Measurements from ENCODE around the gene TGFB2.

Gene TGFB2

DNA sequence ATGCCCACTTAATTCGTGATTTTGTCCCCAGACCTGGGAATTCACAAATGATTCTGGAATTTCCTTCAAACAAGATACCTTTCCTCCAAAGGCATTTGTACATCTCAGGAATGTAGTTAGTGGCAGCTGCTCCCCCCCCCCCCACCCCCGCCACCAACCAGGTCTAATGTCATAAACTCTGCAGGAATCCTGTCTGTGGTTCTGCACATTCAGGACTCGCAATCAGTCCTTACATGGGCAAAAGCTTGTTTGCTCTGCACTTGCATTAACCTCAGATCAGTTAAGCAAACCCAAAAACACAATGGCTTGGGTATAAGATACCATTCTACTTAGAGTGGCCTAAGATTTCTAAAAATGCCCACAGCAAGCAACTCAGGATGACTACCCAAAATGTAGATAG lies 143.8 kb downstream of the TGFB2 start:
- no peak overlapping the region for H3K27ac ChIP-seq (ENCODE audit: low read depth, low read length)
- no peak overlapping the region for H3K4me3 ChIP-seq (ENCODE audit: low read depth, low read length)
- peaks cover 16% of the 10 kb centered on the region for H3K4me1 ChIP-seq (ENCODE audit: control insufficient read depth, insufficient read depth, low read length, unreplicated experiment)
- H3K79me2 ChIP-seq (ENCODE audit: control insufficient read depth, insufficient read depth, low read length, unreplicated experiment), result no peaks in the 10 kb centered on the region
- H3K36me3 ChIP-seq (ENCODE audit: insufficient read depth, low read length), result no peaks in the 10 kb centered on the region
- no peak overlapping the region for H2AFZ ChIP-seq (ENCODE audit: low read length, unreplicated experiment)
- no peaks in the 10 kb centered on the region for H3K27me3 ChIP-seq (ENCODE audit: insufficient read depth, low read length)

GRCh38 chr1:218490406-218490922 lies 145.3 kb downstream of the TGFB2 start:
- H3K4me1 ChIP-seq (ENCODE audit: control insufficient read depth, insufficient read depth, low read length, unreplicated experiment), result peaks cover 16% of the 10 kb centered on the region
- no peaks in the 10 kb centered on the region for H3K36me3 ChIP-seq (ENCODE audit: insufficient read depth, low read length)
- no peaks in the 10 kb centered on the region for H3K27me3 ChIP-seq (ENCODE audit: insufficient read depth, low read length)
- no peaks in the 10 kb centered on the region for H3K79me2 ChIP-seq (ENCODE audit: control insufficient read depth, insufficient read depth, low read length, unreplicated experiment)
- no peak overlapping the region for H2AFZ ChIP-seq (ENCODE audit: low read length, unreplicated experiment)
- no peak overlapping the region for H3K4me3 ChIP-seq (ENCODE audit: low read depth, low read length)
- H3K27ac ChIP-seq (ENCODE audit: low read depth, low read length), result no peak overlapping the region

GRCh38 chr1:218492874-218493273 lies 147.7 kb downstream of the TGFB2 start:
- no peak overlapping the region for H2AFZ ChIP-seq (ENCODE audit: low read length, unreplicated experiment)
- H3K4me1 ChIP-seq (ENCODE audit: control insufficient read depth, insufficient read depth, low read length, unreplicated experiment), result peaks cover 26% of the 10 kb centered on the region
- H3K4me3 ChIP-seq (ENCODE audit: low read depth, low read length), result no peak overlapping the region
- H3K27me3 ChIP-seq (ENCODE audit: insufficient read depth, low read length), result no peaks in the 10 kb centered on the region
- no peaks in the 10 kb centered on the region for H3K36me3 ChIP-seq (ENCODE audit: insufficient read depth, low read length)
- H3K27ac ChIP-seq (ENCODE audit: low read depth, low read length), result no peak overlapping the region
- H3K79me2 ChIP-seq (ENCODE audit: control insufficient read depth, insufficient read depth, low read length, unreplicated experiment), result no peaks in the 10 kb centered on the region

- no peak overlapping the region for H3K27ac ChIP-seq (ENCODE audit: low read depth, low read length)
- H3K79me2 ChIP-seq (ENCODE audit: control insufficient read depth, insufficient read depth, low read length, unreplicated experiment), result no peaks in the 10 kb centered on the region
- no peak overlapping the region for H3K4me3 ChIP-seq (ENCODE audit: low read depth, low read length)
- no peak overlapping the region for H2AFZ ChIP-seq (ENCODE audit: low read length, unreplicated experiment)
- no peaks in the 10 kb centered on the region for H3K27me3 ChIP-seq (ENCODE audit: insufficient read depth, low read length)
- no peaks in the 10 kb centered on the region for H3K36me3 ChIP-seq (ENCODE audit: insufficient read depth, low read length)
- peaks cover 25% of the 10 kb centered on the region for H3K4me1 ChIP-seq (ENCODE audit: control insufficient read depth, insufficient read depth, low read length, unreplicated experiment)
Measured at GRCh38 chr1:218493986-218494385, 148.8 kb downstream of the TGFB2 start.
